K562 (cell line): ENCODE data around the gene POLG.

Experiments
- ESRRA ChIP-seq: fragments of 450-650 bp; IDR thresholded peaks from 2 replicates; pipeline ENCODE4 v1.6.1; 2014; ENCODE audit warnings: low read depth, mild to moderate bottlenecking, moderate library complexity, borderline replicate concordance
- GABPA ChIP-seq: fragments of 200-800 bp; sonication (Bioruptor generic); conservative IDR thresholded peaks from 2 replicates; pipeline ENCODE4 v1.6.1; 2016; ENCODE audit warnings: low read depth, missing genetic modification characterization, missing compliant biosample characterization
- POLR2A ChIP-seq: fragments of 450-650 bp; conservative IDR thresholded peaks from 2 replicates; pipeline ENCODE4 v1.6.1; 2016
- SMC3 ChIP-seq: conservative IDR thresholded peaks from 2 replicates; pipeline ENCODE4 v1.6.1; 2011; ENCODE audit warnings: low read depth, low read length, improper control_type of control experiment; ENCODE audit not compliant: insufficient read depth
- TOE1 ChIP-seq, 2 experiments: fragments of 450-650 bp in 1 of 2; sonication (generic) in 1 of 2; formaldehyde crosslinking in 1 of 2; IDR thresholded peaks; 2 replicates each; pipeline versions ENCODE4 v1.7.1 to v1.8.0; 2016 to 2022; ENCODE audit warnings: borderline replicate concordance in 2 of 2, mild to moderate bottlenecking in 2 of 2, antibody characterized with exemption in 1 of 2, inconsistent platforms in 1 of 2, low read depth in 1 of 2, missing genetic modification reagents in 1 of 2, moderate library complexity in 1 of 2
- U2AF2 ChIP-seq: fragments of 200-400 bp; formaldehyde crosslinking; optimal IDR thresholded peaks from 2 replicates; pipeline ENCODE3; 2017; ENCODE audit warnings: low read depth, mild to moderate bottlenecking, low read length
- TF ChIP-seq, protein P1 (sequence below): sonication (generic); formaldehyde crosslinking; IDR thresholded peaks from 2 replicates; pipeline ENCODE4 v1.9.0; 2022; ENCODE audit warnings: mild to moderate bottlenecking, missing genetic modification reagents
- TF ChIP-seq, protein P2 (sequence below): sonication (generic); formaldehyde crosslinking; IDR thresholded peaks from 2 replicates; pipeline ENCODE4 v1.8.1; 2022; ENCODE audit warnings: missing genetic modification reagents

DNA sequence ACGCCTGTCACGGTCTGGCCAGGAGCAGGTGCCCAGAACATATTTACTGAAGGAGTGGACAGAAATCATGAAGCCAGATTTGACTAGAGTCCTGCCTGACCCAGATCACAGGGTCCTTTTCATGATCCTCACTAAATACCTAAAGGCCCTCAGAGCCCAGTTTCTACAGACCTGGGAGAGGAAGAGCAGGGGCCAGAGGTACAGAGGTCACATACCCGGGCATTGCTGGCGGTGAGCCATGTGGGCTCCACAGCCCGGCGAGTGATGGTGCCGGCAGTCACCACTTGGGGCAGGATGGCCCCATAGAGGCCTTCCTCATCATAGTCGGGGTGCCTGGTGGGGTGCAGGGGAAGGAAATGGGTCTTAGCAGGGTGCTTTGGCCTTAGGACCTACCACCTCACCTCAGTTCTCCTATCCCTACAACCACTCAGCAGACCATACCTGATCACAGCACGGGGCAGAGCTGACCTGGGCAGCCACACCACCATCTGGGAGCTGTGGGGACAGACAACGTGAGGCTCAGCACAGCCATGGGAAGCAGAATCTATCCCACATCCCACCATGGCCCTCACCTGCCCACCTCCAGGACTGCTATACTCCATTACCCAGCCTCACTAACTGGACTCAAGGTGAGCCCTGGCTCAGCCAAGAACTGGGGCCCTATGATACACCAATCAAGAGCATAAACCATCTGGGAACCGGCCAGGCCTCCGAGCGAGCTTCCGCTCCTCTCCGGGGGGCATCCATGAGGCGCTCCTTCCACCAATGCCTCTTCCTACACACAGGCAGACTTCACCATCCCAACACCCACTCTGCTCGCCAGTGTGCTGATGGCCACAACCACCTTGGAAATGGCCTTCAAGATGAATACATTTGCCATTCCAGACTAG, 12.9 kb downstream of the POLG start:
- TF ChIP-seq GABPA (tag), result no peak
- TF ChIP-seq, protein P1, sequence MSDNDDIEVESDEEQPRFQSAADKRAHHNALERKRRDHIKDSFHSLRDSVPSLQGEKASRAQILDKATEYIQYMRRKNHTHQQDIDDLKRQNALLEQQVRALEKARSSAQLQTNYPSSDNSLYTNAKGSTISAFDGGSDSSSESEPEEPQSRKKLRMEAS (CRISPR knock-in tag), result no peak
- no peak for TF ChIP-seq ESRRA
- TF ChIP-seq U2AF2, result no peak
- TF ChIP-seq TOE1 (IDR thresholded peaks at IDR 0.05; ENCODE audit: borderline replicate concordance), result no peak
- TF ChIP-seq TOE1 (CRISPR knock-in tag; IDR thresholded peaks at IDR 0.05; ENCODE audit: borderline replicate concordance, low read depth), result no peak
- TF ChIP-seq, protein P2, sequence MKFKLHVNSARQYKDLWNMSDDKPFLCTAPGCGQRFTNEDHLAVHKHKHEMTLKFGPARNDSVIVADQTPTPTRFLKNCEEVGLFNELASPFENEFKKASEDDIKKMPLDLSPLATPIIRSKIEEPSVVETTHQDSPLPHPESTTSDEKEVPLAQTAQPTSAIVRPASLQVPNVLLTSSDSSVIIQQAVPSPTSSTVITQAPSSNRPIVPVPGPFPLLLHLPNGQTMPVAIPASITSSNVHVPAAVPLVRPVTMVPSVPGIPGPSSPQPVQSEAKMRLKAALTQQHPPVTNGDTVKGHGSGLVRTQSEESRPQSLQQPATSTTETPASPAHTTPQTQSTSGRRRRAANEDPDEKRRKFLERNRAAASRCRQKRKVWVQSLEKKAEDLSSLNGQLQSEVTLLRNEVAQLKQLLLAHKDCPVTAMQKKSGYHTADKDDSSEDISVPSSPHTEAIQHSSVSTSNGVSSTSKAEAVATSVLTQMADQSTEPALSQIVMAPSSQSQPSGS, result no peak
- no peak for TF ChIP-seq SMC3
- 0 out of 2 replicates have a peak, but pooled peaks have one; percentile 12 for TF ChIP-seq POLR2A
